ENCODE measurements around the gene R3HDM2.

R3HDM2 gene

DNA sequence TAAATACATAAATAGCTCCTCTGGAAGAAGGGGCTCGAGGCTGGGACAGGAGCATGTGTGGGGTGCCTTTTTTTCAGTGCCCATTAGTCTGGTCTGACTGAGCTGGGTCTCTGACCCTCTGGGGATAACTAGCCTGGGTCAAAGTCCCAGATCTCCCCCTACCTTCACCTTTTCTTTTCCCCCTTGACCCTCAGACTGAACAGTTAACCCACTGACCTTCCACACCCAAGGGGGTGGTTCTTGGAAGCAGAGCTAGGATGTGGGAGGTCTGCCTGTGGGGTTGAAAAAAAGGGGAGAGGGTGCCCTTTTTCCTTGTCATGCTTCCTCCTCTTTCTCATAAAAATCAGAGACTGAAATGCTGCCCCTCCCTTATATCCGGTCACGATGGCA is 27.8 kb upstream of the R3HDM2 start:
- TF ChIP-seq CTCF (IDR thresholded peaks at IDR 0.05; ENCODE audit: control insufficient read depth, insufficient read depth, low read depth, low read length, missing control alignments), result no peak
- H3K4me3 ChIP-seq (ENCODE audit: control insufficient read depth, low read depth, low read length), result peak overlapping the region; percentile 79
- DNase-seq (ENCODE audit: low read depth), result no peak

DNA sequence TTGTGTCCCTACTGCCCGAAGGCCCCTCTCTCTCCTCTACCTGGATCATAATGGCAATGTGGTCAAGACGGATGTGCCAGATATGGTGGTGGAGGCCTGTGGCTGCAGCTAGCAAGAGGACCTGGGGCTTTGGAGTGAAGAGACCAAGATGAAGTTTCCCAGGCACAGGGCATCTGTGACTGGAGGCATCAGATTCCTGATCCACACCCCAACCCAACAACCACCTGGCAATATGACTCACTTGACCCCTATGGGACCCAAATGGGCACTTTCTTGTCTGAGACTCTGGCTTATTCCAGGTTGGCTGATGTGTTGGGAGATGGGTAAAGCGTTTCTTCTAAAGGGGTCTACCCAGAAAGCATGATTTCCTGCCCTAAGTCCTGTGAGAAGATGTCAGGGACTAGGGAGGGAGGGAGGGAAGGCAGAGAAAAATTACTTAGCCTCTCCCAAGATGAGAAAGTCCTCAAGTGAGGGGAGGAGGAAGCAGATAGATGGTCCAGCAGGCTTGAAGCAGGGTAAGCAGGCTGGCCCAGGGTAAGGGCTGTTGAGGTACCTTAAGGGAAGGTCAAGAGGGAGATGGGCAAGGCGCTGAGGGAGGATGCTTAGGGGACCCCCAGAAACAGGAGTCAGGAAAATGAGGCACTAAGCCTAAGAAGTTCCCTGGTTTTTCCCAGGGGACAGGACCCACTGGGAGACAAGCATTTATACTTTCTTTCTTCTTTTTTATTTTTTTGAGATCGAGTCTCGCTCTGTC is 26.1 kb upstream of the R3HDM2 start:
- no peak for TF ChIP-seq CTCF (IDR thresholded peaks at IDR 0.05; ENCODE audit: control insufficient read depth, insufficient read depth, low read depth, low read length, missing control alignments)
- no peak overlapping the region for H3K4me3 ChIP-seq (ENCODE audit: control insufficient read depth, low read depth, low read length)
- no peak for DNase-seq (ENCODE audit: low read depth)

DNA sequence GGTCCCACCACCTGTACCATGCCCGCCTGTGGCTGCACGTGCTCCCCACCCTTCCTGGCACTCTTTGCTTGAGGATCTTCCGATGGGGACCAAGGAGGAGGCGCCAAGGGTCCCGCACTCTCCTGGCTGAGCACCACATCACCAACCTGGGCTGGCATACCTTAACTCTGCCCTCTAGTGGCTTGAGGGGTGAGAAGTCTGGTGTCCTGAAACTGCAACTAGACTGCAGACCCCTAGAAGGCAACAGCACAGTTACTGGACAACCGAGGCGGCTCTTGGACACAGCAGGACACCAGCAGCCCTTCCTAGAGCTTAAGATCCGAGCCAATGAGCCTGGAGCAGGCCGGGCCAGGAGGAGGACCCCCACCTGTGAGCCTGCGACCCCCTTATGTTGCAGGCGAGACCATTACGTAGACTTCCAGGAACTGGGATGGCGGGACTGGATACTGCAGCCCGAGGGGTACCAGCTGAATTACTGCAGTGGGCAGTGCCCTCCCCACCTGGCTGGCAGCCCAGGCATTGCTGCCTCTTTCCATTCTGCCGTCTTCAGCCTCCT is 25.4 kb upstream of the R3HDM2 start:
- peak overlapping the region; percentile 17 for H3K4me3 ChIP-seq (ENCODE audit: control insufficient read depth, low read depth, low read length)

GRCh38 chr12:57455374-57456144 is 24.7 kb upstream of the R3HDM2 start:
- peak overlapping the region; percentile 17 for H3K4me3 ChIP-seq (ENCODE audit: control insufficient read depth, low read depth, low read length)
- TF ChIP-seq CTCF (IDR thresholded peaks at IDR 0.05; ENCODE audit: control insufficient read depth, insufficient read depth, low read depth, low read length, missing control alignments), result no peak
- no peak for DNase-seq (ENCODE audit: low read depth)

More for the DNA sequence above, 25.4 kb upstream of the R3HDM2 start:
- peak; percentile 68 for TF ChIP-seq CTCF (IDR thresholded peaks at IDR 0.05; ENCODE audit: control insufficient read depth, insufficient read depth, low read depth, low read length, missing control alignments)
- DNase-seq (ENCODE audit: low read depth), result no peak

DNA sequence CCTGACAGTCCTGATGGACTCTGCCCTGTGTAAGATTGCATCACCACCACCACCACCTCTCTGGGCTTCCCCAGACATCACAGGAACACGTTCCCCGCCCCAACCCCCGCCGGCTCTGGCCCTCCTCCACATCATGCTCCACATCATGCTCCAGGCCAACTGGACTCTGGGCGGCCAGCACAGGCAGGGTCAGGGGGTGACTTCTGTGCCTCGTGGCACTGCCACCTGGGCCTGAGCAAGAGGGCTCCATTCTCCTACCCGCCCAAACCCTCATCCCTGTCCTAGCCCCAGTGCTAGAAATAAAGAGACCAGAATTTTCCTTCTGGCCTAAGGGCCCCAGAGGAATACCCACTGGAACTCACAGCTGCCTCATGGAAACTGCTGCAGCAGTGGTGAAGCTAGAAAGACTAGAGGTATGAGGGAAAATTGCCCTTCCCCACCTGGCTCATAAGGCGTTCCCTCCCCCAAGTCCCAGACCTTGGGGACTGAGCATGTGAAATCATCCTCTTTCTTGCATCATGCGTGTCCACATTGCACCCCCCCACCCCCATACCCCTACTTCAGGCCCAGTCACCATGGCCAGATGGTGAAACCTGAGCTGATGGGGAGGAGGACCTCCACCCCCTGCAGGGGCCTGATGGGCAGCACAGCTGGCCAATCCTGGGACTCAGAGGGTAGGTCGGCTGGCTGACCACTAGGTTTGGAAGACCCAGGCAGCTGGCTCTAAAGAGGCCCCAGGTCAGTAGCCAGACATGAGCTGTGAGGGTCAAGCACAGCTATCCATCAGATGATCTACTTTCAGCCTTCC is 23.9 kb upstream of the R3HDM2 start, which contains the start of gene INHBE:
TSS of gene INHBE (plus strand) at position 742 of the 808 bp plus-strand sequence. CDS start 230 bp downstream, outside the sequence.
- H3K4me3 ChIP-seq (ENCODE audit: control insufficient read depth, low read depth, low read length), result peak within 1 kb of the TSS; percentile 17
- no peak for TF ChIP-seq CTCF (IDR thresholded peaks at IDR 0.05; ENCODE audit: control insufficient read depth, insufficient read depth, low read depth, low read length, missing control alignments)
- peak; percentile 86 for DNase-seq (ENCODE audit: low read depth)

DNA sequence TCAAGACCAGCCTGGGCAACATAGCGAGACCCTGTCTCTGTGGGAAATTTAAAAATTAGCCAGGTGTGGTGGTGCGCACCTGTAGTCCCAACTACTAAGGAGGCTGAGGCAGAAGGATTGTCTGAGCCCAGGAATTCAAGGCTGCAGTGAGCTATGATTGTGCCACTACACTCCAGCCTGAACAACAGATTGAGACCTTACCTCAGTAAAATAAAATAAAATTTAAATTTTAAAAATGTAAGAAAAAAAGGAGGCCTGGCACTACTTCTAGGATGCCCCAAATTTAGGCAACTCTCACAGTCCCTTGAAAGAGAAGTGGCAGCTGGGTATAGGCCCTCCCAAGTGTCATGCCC is 23.3 kb upstream of the R3HDM2 start:
- no peak for DNase-seq (ENCODE audit: low read depth)
- H3K4me3 ChIP-seq (ENCODE audit: control insufficient read depth, low read depth, low read length), result no peak overlapping the region
- TF ChIP-seq CTCF (IDR thresholded peaks at IDR 0.05; ENCODE audit: control insufficient read depth, insufficient read depth, low read depth, low read length, missing control alignments), result no peak
